GM12865 (cell line): ENCODE results near the gene NFATC2.

Experiments used
- DNase-seq: peaks from one replicate; pipeline ENCODE4 v3.0.0; 2010; ENCODE audit warnings: low read depth
- H3K4me3 ChIP-seq: 2 replicates; pipeline ENCODE4 v1.5.1; 2011; ENCODE audit warnings: mild to moderate bottlenecking, low read depth, low read length, control low read depth
- TF ChIP-seq, protein P1 (sequence below): IDR thresholded peaks from 2 replicates; pipeline ENCODE4 v1.5.1; 2011; ENCODE audit warnings: low read length, control low read depth, low read depth, inconsistent platforms; ENCODE audit not compliant: insufficient read depth; ENCODE audit errors: missing control alignments

The NFATC2 gene

DNA sequence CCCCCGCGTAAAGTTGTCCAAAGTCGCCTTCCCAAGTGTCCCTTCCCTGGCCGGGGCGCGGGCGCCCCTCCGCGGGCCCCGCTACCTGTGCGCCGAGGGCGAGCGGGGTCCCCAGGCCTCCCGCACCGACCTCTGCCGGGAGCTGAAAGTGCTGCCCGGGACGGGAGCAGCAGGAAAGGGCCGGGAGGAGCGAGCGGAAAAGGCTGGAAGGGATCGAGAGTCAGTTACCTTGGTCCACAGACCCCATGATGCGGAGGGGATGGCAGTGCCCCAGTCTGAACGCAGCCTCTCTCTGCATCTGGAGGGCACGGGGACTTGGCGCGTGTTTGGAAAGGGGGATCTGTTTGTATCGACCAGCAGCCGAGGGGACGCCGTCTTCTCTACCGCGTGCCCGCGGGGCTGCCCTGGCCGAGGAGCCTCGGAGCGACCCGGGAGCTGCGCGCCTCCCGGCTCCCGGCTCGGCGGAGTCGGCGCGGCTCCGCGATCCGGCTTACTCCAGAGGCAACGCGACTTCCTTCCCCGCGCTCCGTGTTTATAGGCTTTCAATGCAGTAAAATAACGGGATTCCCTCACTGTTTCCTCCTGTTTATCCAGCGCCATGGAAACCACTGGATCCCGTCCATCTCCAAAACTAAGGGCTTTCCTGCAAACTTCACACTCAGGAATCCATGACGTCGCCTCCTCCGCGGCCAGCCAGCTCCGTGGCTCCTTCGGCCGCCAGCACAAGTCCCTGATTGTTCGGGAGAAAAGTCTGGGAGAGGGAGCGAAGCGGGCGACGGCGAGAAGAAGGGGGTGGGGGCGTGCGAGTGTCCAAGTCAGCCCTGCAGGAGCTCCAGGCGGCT lies 20.0 kb upstream of the NFATC2 start:
- H3K4me3 ChIP-seq: no peak overlapping the region
- TF ChIP-seq, protein P1, sequence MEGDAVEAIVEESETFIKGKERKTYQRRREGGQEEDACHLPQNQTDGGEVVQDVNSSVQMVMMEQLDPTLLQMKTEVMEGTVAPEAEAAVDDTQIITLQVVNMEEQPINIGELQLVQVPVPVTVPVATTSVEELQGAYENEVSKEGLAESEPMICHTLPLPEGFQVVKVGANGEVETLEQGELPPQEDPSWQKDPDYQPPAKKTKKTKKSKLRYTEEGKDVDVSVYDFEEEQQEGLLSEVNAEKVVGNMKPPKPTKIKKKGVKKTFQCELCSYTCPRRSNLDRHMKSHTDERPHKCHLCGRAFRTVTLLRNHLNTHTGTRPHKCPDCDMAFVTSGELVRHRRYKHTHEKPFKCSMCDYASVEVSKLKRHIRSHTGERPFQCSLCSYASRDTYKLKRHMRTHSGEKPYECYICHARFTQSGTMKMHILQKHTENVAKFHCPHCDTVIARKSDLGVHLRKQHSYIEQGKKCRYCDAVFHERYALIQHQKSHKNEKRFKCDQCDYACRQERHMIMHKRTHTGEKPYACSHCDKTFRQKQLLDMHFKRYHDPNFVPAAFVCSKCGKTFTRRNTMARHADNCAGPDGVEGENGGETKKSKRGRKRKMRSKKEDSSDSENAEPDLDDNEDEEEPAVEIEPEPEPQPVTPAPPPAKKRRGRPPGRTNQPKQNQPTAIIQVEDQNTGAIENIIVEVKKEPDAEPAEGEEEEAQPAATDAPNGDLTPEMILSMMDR: no peak
- DNase-seq: no peak

DNA sequence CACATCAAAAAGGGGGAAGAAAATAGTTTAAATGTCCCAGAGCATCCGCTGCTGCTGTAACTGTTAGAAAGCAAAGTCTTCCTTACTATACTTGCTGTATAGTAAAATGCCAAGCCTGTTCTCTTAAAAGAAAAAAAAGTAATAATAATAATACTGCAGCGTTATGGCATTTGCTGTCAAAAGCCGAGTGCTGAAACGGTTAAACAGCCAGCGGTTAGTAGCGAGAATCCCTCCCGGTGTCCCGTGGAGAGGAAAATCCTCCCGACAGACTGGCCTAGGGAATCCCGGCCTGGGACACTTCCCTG lies 19.5 kb upstream of the NFATC2 start:
- DNase-seq: no peak
- TF ChIP-seq, protein P1: no peak
- H3K4me3 ChIP-seq: no peak overlapping the region

DNA sequence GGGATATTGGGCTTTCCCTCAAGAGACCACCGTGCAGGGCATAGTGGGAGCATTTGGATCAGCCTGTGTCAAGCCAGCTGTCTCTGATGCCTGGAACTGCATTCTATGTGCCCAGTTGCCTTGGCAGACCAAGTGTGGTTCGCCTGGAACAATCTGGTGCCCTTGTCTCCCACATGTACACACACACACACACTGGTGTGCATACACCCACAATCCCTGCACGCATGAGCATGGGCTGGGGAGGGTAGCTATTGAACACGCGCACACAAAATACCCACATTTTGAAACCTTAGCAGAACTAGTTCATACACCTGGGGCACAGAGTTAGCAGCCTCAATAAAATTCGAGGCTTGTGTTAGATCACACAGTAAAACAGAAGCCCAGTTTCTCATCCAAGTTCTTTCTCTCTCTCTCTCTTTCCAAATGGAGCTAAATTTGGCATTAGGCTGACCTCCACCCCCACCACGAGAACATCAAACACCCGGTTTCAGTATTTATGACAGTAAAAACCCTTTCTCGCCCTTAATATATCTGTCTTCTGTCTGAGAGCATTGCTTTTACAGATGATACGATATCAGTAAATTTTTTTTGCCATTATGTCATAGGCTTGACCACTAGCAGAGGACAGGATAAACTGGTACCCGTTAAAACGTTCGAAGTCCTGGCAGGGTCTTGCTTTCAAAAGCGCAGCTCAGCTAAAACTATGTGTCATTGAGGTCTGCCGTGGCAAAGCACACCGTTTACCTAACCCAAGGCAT lies 18.2 kb upstream of the NFATC2 start:
- no peak for DNase-seq
- TF ChIP-seq, protein P1: no peak
- no peak overlapping the region for H3K4me3 ChIP-seq

DNA sequence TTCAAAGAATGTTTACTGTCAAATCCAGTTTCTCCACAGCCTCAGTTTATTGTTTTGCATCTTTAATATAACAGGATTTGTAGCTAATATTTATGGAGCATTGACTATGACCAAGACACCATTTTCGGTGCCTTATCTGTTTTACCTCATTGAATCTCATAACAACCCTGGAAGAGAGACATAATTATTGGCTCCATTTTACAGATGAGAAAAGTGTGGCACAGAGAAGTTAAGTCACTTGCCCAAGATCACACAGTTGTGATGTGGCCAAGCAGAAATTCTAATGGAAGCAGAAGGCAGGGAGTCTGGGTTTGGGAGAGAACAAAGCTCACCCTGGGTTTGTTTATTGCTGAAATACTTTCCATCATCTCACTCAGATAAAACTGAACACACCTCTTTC lies 17.5 kb upstream of the NFATC2 start:
- DNase-seq: no peak
- TF ChIP-seq, protein P1: no peak
- H3K4me3 ChIP-seq: no peak overlapping the region

DNA sequence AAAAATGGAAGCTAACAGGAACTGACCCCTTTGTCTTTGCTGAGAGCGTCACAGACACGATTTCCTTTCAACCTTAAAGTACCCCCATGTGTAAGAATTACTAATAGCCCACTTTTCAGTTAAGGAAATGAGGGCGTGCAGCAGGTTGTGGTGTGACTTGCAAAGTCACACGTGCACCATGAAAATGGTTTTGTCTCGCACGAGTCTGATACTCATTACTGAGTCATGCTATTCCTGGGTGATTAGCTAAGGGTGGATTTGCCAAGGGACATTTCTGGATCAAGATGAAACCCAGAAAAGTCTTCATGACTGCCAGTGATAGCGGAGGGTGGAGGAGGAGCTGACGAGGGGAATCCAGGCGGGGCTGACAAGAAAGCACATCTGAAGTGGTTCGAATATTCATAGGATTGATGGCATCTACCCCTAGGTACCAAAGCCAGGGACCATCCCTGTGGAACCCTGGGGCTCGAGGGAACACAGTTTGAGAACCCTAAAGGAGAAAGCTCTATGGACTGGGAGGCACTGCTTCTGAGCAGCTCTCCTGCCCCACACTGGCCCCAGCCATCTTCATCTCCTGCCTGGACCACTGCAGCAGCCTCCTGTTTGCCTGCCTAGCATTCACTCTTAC lies 12.1 kb upstream of the NFATC2 start:
- DNase-seq: peak; percentile 50
- TF ChIP-seq, protein P1: no peak
- H3K4me3 ChIP-seq: no peak overlapping the region

DNA sequence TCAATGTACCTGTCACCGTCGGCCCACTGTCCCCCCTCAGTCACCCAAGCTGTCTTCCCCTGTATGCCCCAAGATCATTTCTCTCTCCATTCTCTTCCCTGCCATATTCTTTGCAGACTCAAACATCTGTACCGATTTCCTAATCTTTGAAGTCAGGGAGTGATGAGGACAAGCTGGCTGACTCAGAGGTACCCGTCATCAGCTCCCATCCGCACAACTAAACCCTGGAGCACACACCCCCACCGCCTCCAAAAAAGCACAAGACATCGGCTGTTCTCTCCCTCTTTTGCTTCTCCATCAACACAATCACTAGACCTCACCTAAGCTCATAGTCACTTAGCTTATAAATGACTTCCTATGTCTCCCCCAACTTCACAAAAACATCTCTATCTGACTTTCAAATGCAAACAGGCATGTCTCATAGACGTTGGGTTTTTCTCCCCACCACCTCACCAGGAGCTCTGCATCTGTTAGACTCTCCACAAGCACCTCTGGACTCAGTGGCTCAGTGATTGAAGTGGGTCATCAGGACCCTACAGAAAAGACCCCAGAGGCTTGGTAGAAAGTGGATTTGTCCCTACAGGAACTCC lies 11.5 kb upstream of the NFATC2 start:
- H3K4me3 ChIP-seq: no peak overlapping the region
- TF ChIP-seq, protein P1: no peak
- no peak for DNase-seq
